DND-41 (cell line): ENCODE results near the gene THSD7B.

Experiments used
- CTCF ChIP-seq: IDR thresholded peaks from 2 replicates; pipeline ENCODE4 v1.5.1; 2012; ENCODE audit warnings: borderline replicate concordance, low read length, moderate library complexity, mild to moderate bottlenecking; ENCODE audit not compliant: poor library complexity, severe bottlenecking; ENCODE audit errors: extremely low read depth
- EZH2 ChIP-seq: IDR thresholded peaks from 3 replicates; pipeline ENCODE4 v1.6.1; 2012; ENCODE audit warnings: borderline replicate concordance, low read depth, mild to moderate bottlenecking, moderate library complexity, low read length, inconsistent platforms; ENCODE audit not compliant: severe bottlenecking

- no peak for TF ChIP-seq EZH2
- no peak for TF ChIP-seq CTCF
Measured at GRCh38 chr2:136766073-136766404, 694 bp downstream of the THSD7B start.
